HEK293 (cell line): Measurements from ENCODE around the gene CCDC69.

Experiments used
- KLF17 ChIP-seq: fragments of 450-650 bp; formaldehyde crosslinking; IDR thresholded peaks from 2 replicates; pipeline ENCODE4 v1.5.1; 2016; ENCODE audit warnings: missing biosample characterization, missing genetic modification characterization
- MEIS1 ChIP-seq: sonication (generic); formaldehyde crosslinking; IDR thresholded peaks from 2 replicates; pipeline ENCODE4 v1.8.1; 2022; ENCODE audit warnings: missing genetic modification reagents, mild to moderate bottlenecking, borderline replicate concordance
- YY1 ChIP-seq: fragments of 450-650 bp; formaldehyde crosslinking; IDR thresholded peaks from 2 replicates; pipeline ENCODE4 v1.5.1; 2018; ENCODE audit warnings: missing biosample characterization, missing genetic modification characterization
- ZNF394 ChIP-seq: fragments of 450-650 bp; formaldehyde crosslinking; IDR thresholded peaks from 2 replicates; pipeline ENCODE4 v1.5.1; 2016; ENCODE audit warnings: missing biosample characterization, missing genetic modification characterization, mild to moderate bottlenecking, moderate library complexity, borderline replicate concordance
- ZNF561 ChIP-seq: fragments of 450-650 bp; IDR thresholded peaks from 2 replicates; pipeline ENCODE4 v1.5.1; 2018; ENCODE audit warnings: missing biosample characterization, missing genetic modification characterization, borderline replicate concordance
- ZNF777 ChIP-seq: fragments of 450-650 bp; formaldehyde crosslinking; IDR thresholded peaks from 2 replicates; pipeline ENCODE4 v1.5.1; 2017; ENCODE audit warnings: missing biosample characterization, missing genetic modification characterization, borderline replicate concordance
- ZNF791 ChIP-seq: fragments of 450-650 bp; formaldehyde crosslinking; IDR thresholded peaks from 2 replicates; pipeline ENCODE4 v1.5.1; 2016; ENCODE audit warnings: missing biosample characterization, missing genetic modification characterization
- TF ChIP-seq, protein P1 (sequence below): fragments of 450-650 bp; formaldehyde crosslinking; IDR thresholded peaks from 2 replicates; pipeline ENCODE4 v1.5.1; 2016; ENCODE audit warnings: missing biosample characterization, missing genetic modification characterization

DNA sequence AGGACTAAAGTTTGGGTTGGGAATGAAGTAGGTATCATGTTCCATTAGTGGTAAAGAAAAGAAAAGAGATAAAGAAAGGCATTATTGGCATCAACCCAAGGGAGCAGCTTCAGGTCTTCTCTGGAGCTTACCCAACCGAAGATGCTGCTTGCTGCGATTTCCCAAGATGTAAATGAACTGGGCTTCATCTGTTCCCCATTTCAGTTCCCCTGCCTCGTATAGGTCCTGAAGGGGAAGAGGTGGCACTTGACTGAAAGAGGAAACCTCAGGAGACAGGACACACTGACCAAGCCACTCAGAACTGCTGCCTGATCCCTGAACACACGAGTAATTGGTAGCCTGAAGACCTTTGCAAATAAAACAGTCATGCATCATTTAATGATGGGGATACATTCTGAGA is 90.9 kb downstream of the CCDC69 start:
- TF ChIP-seq, protein P1, sequence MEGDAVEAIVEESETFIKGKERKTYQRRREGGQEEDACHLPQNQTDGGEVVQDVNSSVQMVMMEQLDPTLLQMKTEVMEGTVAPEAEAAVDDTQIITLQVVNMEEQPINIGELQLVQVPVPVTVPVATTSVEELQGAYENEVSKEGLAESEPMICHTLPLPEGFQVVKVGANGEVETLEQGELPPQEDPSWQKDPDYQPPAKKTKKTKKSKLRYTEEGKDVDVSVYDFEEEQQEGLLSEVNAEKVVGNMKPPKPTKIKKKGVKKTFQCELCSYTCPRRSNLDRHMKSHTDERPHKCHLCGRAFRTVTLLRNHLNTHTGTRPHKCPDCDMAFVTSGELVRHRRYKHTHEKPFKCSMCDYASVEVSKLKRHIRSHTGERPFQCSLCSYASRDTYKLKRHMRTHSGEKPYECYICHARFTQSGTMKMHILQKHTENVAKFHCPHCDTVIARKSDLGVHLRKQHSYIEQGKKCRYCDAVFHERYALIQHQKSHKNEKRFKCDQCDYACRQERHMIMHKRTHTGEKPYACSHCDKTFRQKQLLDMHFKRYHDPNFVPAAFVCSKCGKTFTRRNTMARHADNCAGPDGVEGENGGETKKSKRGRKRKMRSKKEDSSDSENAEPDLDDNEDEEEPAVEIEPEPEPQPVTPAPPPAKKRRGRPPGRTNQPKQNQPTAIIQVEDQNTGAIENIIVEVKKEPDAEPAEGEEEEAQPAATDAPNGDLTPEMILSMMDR = no peak
- TF ChIP-seq MEIS1 (CRISPR knock-in tag) (no peak), ZNF791 (tag by site-specific recombination) (no peak), ZNF777 (tag by site-specific recombination) (no peak), KLF17 (tag by site-specific recombination) (no peak), ZNF394 (tag by site-specific recombination) (no peak), YY1 (no peak), ZNF561 (tag by site-specific recombination) (no peak)
